Measurements from ENCODE around the gene SPG7.
A peak's percentile ranks its signal among the peaks of the same experiment; 100 is the strongest.

Gene SPG7

DNA sequence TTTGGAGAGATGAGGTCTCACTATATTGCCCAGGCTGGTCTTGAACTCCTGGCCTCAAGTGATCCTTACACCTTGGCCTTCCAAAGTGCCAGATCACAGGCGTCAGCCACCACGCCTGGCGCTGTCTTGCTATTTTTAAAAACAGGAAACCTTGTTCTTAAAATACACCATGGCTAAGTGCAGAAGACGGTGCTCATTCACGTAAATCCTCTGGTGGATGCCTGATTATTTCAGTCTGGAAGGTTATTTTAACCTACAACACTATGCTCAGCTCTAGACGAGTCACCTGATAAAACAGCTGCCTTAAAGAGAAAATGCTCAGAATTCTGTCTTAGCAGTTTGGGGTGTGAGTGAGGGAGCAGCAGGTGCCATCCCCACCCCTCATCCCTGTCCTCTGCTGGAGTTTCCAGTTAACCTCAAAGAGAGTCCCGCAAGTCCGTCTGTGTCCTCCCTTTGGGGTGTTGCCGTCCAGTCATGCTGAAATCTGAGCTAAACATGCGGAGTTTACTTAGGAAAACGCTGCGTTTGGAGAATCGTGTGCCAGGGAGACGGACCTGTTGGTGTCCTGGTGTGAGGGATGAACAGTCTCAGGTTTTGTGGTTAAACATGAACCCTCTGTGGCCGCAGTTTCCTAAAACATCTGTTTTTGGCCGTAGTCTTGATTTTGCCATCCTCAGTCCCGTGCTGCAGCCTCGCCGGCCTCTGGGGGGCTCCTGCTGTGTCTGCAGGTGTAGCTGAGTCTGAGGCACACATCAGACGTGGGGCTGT lies 17.1 kb downstream of the SPG7 start:
- Mint-ChIP-seq H3K27ac (no peak overlapping the region), H3K4me3 (no peak overlapping the region), H3K27me3 (no peaks in the 10 kb centered on the region), H3K9me3 (no peaks in the 10 kb centered on the region), H3K4me1 (peaks cover 6% of the 10 kb centered on the region), H3K36me3 (peaks cover 7% of the 10 kb centered on the region)

DNA sequence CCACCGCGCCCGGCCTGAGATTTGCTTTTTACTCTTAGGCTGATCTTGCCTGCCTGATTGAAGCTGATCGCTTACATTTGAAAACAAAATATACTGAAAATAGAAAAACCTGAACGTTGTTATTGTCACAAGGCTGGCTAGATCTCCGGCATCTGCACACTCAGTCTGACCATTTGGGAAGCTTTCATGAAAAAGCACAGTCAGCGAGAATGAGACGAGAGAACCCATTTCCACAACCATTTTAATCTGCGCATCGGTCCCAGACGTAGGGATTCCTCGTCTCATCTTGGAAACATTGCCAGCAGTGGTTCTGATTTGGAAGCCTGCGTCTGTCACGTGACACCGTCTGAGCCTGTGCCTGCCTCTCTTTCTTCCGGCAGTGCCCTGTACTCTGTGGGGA lies 20.9 kb downstream of the SPG7 start:
- no peak overlapping the region for H3K27ac Mint-ChIP-seq
- no peaks in the 10 kb centered on the region for H3K27me3 Mint-ChIP-seq
- no peaks in the 10 kb centered on the region for H3K9me3 Mint-ChIP-seq

DNA sequence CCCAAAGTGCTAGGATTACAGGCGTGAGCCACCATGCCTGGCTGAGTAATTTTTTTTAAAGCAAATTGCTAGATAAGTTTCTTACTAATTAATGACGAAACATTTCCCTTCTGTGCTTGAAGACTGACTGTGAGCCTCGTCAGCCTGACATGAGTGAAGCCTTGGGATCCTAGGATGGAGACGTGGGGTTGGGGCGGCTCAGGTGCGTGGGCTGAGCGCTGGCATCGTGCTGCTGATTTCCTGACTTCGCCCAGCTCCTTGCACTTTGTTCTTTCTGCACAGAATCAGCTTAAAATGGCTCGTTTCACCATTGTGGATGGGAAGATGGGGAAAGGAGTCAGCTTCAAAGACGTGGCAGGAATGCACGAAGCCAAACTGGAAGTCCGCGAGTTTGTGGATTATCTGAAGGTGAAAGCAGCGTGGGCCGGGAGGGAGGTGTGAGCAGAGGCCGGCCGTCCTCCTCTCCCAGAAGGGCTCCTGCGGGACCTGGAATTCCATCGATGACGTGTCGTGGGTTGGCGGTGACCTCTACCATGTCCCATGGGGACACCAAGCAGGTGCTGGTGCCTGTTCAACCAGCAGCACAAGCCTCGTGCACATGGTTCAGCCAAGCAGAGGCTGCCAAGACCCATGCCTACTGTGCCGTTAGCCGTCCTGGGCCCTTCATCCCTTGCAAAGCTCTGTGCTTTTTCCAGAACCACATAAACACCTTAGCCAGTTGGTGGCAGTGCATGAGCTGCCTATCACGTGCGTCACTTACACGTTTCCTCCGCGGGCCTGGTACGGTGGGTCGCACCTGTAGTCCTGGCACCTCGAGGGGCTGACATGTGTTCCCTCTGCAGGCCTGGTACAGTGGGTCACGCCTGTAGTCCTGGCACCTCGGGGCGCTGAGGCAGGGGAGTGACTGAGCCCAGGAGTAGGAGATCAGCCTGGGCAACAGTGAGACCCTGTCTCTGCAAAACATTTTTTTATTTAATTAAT lies 22.5 kb downstream of the SPG7 start:
- no peaks in the 10 kb centered on the region for H3K27me3 Mint-ChIP-seq
- peaks cover 11% of the 10 kb centered on the region for H3K36me3 Mint-ChIP-seq
- H3K27ac Mint-ChIP-seq, result no peak overlapping the region
- peaks cover 23% of the 10 kb centered on the region for H3K4me1 Mint-ChIP-seq
- H3K9me3 Mint-ChIP-seq, result no peaks in the 10 kb centered on the region
- no peak overlapping the region for H3K4me3 Mint-ChIP-seq

More for the DNA sequence above, 20.9 kb downstream of the SPG7 start:
- Mint-ChIP-seq H3K4me3 (no peak overlapping the region), H3K36me3 (peaks cover 8% of the 10 kb centered on the region), H3K4me1 (peaks cover 8% of the 10 kb centered on the region)

DNA sequence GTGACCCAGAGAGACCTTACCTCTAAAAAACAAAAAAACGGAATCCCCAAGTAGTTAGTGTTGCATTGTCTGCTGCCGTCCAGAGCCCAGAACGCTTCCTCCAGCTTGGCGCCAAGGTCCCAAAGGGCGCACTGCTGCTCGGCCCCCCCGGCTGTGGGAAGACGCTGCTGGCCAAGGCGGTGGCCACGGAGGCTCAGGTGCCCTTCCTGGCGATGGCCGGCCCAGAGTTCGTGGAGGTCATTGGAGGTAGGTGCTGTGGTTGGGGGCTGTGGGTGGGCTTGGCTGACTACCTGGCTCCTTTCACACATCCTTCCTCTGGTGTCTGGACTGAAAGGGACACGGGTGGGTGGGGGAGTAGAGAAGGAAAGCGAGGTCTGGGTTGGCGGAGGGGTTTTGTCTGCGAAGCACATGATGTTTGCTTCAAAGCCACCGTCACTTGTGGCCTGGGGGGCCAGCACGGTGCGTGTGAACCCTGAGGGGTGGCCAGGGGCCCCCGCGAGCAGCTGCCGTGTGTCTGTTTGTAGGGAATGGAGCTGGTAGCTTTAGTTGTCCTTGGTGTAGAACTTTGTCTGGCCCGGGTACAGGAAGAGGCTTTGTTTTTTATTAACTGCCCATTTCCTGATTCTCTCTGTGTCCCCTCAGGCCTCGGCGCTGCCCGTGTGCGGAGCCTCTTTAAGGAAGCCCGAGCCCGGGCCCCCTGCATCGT lies 23.8 kb downstream of the SPG7 start:
- Mint-ChIP-seq H3K4me1 (peaks cover 23% of the 10 kb centered on the region), H3K27ac (no peak overlapping the region), H3K27me3 (no peaks in the 10 kb centered on the region), H3K9me3 (no peaks in the 10 kb centered on the region), H3K4me3 (no peak overlapping the region), H3K36me3 (peaks cover 11% of the 10 kb centered on the region)

DNA sequence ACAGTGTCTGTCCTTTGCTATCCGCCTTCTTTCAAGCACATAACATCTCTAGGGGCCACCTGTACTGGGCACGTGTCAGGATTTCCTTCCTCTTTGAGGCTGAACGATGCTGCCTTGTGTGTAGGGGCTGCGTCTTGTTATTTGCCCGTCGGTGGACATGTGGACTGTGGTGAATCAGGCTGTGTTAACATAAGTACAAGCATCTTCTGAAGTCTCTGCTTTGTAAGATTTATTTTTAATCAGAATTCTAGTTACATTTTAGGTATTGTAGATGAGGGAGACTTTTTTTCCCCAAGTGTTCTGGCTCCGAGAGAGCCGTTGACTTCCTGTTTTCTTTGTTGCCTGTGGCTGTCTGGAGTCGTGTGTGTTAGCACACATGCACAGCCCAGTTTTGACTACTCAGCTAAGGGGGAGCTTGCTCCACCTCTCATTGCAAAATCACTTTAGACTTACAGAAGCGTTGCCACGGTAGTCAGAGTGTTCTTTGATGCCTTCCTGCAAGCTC lies 26.1 kb downstream of the SPG7 start:
- H3K4me3 Mint-ChIP-seq, result peak overlapping the region; percentile 57
- peak overlapping the region; percentile 91 for H3K27ac Mint-ChIP-seq
- H3K36me3 Mint-ChIP-seq, result peaks cover 7% of the 10 kb centered on the region
- H3K9me3 Mint-ChIP-seq, result no peaks in the 10 kb centered on the region
- H3K27me3 Mint-ChIP-seq, result no peaks in the 10 kb centered on the region
- peaks cover 23% of the 10 kb centered on the region for H3K4me1 Mint-ChIP-seq

DNA sequence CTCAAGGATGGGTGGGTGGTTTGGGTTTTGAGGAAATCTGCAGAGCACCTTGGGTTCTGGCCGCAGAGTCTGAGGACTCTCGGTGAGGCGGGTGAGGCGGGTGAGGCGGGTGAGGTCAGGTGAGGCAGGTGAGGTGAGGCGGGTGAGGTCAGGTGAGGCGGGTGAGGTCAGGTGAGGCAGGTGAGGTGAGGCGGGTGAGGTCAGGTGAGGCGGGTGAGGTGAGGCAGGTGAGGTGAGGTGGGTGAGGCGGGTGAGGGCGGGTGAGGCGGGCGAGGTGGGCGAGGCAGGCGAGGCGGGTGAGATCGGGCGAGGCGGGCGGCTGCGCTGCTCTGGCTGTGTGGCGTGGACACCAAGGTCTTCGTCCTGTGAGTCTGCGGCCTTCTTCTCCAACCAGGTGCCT lies 28.2 kb downstream of the SPG7 start:
- peaks cover 23% of the 10 kb centered on the region for H3K4me1 Mint-ChIP-seq
- H3K4me3 Mint-ChIP-seq, result no peak overlapping the region
- H3K27me3 Mint-ChIP-seq, result no peaks in the 10 kb centered on the region
- no peaks in the 10 kb centered on the region for H3K9me3 Mint-ChIP-seq
- no peak overlapping the region for H3K27ac Mint-ChIP-seq
- peaks cover 6% of the 10 kb centered on the region for H3K36me3 Mint-ChIP-seq

DNA sequence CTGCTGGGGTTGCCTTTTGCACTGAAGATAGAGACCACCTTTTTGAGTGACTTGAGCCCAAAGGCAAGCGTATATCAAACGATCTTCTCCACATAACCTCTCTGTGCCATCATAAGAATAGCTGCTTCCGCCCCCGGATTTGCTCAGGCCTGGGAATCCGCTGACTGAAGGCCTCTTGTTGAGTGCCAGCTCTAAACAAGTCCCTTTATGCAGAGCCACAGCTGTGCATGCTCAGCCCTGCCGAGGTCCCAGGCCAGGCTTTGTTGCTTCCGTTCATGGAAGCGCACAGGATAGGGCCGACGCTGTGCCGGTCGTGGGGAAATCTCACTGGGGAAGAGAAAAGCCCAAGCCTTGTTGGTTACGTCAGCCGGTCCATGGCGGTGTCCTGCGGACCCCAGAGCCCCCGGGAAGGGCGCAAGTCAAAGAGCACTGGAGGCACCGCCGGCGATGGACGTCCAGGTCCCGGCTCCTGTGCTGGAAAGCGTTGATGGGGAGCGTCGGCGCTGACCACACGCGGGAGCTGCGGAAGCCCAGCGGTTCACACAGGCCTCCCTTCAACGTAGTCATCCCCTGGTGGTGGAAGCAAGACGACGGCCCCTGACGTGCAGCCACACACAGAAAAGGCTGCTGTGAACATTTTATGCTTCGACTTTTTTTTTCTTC lies 28.8 kb downstream of the SPG7 start:
- no peaks in the 10 kb centered on the region for H3K9me3 Mint-ChIP-seq
- peaks cover 23% of the 10 kb centered on the region for H3K4me1 Mint-ChIP-seq
- no peak overlapping the region for H3K27ac Mint-ChIP-seq
- H3K27me3 Mint-ChIP-seq, result no peaks in the 10 kb centered on the region
- peaks cover 6% of the 10 kb centered on the region for H3K36me3 Mint-ChIP-seq
- H3K4me3 Mint-ChIP-seq, result no peak overlapping the region

DNA sequence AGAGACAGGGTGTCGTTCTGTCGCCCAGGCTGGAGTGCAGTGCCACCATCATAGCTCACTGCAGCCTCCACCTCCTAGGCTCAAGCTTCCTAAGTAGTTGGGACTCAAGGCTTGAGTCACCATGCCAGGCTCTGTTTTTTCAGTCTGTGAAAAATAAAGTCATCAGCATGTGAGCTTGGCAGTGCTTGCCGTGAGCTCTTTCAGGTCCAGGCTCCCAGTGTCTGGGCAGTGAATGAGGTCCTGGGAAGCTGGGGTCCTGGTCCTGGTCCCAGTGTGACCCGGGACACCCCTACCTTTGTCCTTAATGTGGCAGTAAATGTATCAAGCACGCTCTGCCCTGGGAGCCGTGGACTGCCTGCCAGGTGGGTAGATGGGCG lies 29.3 kb downstream of the SPG7 start:
- Mint-ChIP-seq H3K9me3 (no peaks in the 10 kb centered on the region), H3K4me1 (peaks cover 23% of the 10 kb centered on the region), H3K27ac (no peak overlapping the region), H3K4me3 (no peak overlapping the region), H3K27me3 (no peaks in the 10 kb centered on the region), H3K36me3 (peaks cover 6% of the 10 kb centered on the region)

DNA sequence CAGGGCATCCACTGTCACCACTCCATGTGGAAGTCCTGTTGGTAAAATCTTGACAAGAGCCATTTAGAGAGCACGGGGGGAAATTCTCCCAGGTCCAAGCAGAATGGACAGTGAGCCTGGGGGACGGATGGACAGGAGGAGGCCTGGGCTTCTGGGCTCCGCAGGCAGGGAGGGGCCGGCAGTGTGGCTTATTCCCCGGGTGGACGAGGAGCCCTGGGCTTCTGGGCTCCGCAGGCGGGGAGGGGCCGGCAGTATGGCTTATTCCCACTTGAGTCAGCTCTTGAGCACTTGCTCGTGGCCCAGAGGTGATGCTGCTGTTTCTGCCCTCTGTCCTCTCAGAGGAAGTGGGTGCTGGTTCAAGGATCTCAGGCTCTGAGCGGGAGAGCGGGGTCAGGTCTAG lies 30.1 kb downstream of the SPG7 start:
- no peaks in the 10 kb centered on the region for H3K27me3 Mint-ChIP-seq
- H3K36me3 Mint-ChIP-seq, result peaks cover 6% of the 10 kb centered on the region
- no peak overlapping the region for H3K4me3 Mint-ChIP-seq
- peaks cover 23% of the 10 kb centered on the region for H3K4me1 Mint-ChIP-seq
- peak overlapping the region; percentile 23 for H3K27ac Mint-ChIP-seq
- no peaks in the 10 kb centered on the region for H3K9me3 Mint-ChIP-seq

DNA sequence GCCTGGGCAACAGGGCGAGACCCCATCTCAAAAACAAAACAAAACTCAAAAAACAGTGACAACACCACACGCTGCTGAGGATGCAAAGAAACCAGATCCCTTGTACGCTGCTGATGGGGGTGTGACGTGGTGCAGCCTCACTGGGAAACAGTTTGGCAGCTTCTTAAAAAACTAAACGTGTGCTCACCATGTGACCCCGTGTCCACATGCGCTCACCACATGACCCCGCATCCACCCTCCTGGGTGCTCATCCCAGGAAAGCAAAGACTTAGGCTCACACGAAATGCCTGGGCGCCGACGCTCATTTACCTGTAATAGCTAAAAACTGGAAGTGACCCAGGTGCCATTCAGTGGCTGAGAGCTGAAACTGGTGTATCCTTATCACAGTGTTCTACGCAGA lies 32.4 kb downstream of the SPG7 start:
- H3K4me3 Mint-ChIP-seq, result peak overlapping the region; percentile 19
- no peak overlapping the region for H3K27ac Mint-ChIP-seq
- H3K9me3 Mint-ChIP-seq, result no peaks in the 10 kb centered on the region
- peaks cover under 1% of the 10 kb centered on the region for H3K4me1 Mint-ChIP-seq
- H3K36me3 Mint-ChIP-seq, result no peaks in the 10 kb centered on the region
- no peaks in the 10 kb centered on the region for H3K27me3 Mint-ChIP-seq

DNA sequence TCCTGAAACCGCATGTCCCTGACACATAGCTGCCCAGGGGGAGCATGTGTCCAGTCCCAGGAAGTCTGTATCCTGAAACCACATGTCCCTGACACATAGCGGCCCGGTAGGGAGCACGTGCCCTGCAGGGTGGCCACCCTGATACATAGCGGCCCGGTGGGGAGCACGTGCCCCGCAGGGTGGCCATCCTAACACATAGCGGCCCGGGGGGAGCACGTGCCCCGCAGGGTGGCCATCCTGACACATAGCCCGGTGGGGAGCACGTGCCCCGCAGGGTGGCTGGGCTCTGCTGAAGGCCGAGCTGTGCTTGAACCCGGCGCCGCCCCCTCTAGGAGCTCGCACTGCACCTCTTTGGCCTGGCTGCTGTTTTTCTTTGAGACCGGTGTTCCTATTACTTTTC lies 33.6 kb downstream of the SPG7 start:
- Mint-ChIP-seq H3K9me3 (no peaks in the 10 kb centered on the region), H3K4me1 (no peaks in the 10 kb centered on the region), H3K36me3 (no peaks in the 10 kb centered on the region), H3K27ac (no peak overlapping the region), H3K27me3 (no peaks in the 10 kb centered on the region), H3K4me3 (no peak overlapping the region)

DNA sequence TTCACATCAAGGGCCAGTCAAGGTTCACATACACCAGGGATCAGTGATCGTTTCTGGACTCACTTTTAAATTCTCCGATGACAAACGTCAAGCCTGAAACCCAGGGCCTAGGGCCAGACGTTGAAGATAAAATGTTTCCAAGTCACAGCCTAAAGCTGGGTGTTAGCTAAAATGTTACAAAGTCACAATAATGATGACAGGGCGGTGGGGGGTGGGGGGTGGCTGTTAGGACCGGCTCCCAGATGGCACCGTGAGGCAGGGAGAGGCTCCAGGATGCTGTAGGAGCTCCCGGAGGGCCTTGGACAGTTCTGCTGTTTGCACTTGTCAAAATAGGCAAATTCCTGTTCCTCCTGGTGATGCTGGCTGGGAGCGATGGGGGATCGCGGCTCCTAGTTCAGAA lies 35.9 kb downstream of the SPG7 start:
- no peak overlapping the region for H3K27ac Mint-ChIP-seq
- no peak overlapping the region for H3K4me3 Mint-ChIP-seq
- H3K9me3 Mint-ChIP-seq, result no peaks in the 10 kb centered on the region
- peaks cover under 1% of the 10 kb centered on the region for H3K36me3 Mint-ChIP-seq
- peaks cover 12% of the 10 kb centered on the region for H3K4me1 Mint-ChIP-seq
- H3K27me3 Mint-ChIP-seq, result no peaks in the 10 kb centered on the region

DNA sequence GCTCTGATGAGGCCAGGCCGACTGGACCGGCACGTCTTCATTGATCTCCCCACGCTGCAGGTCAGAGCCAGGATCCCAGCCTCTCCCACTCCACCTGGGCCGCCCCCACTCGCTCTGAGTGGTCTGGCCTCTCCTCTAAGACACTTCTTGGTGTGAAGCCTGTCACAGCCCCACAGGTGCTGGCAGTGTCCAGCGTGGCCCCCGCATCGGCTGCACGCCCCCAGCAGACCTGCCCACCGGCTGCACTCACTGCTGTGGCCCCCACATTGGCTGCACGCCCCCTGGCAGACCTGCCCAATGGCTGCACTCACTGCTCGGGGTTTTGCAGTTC lies 36.5 kb downstream of the SPG7 start:
- Mint-ChIP-seq H3K27me3 (no peaks in the 10 kb centered on the region), H3K4me3 (no peak overlapping the region), H3K9me3 (no peaks in the 10 kb centered on the region), H3K27ac (no peak overlapping the region), H3K36me3 (peaks cover 2% of the 10 kb centered on the region), H3K4me1 (peaks cover 18% of the 10 kb centered on the region)

DNA sequence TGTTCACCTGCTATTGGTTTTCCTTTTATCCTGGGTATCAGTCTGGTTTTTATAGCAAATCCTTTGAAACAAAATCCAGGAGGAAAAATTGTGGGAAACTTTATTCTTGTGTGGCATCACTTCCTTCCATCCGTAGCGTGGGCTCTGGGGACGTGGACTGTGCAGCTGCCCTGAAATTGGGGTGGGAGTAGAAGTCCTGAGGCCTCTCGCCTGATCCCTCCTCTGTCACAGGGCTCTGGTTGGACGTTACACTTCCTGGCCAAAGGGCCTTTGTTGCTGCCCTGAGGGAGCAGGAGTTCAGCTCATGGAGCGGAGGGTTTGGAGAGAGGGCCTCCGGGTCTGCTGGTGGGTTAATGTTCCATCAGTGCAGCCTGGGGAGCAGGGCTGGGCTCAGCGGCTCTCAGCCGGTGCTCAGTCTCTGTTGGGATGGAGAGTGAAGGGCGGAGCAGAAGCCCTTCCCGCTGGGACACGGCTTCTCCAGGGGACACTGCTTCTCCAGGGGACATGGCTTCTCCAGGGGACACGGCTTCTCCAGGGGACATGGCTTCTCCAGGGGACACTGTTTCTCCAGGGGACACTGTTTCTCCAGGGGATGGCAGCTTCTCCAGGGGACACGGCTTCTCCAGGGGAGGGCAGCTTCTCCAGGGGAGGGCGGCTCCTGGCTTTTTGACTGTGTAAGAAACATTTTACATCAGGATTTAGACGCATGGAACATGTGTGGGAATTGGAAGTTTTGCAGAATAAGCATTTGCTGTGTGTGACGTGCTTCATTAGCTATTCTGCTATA lies 37.0 kb downstream of the SPG7 start:
- Mint-ChIP-seq H3K36me3 (peaks cover 2% of the 10 kb centered on the region), H3K4me1 (peaks cover 23% of the 10 kb centered on the region), H3K9me3 (no peaks in the 10 kb centered on the region), H3K4me3 (no peak overlapping the region), H3K27ac (no peak overlapping the region), H3K27me3 (no peaks in the 10 kb centered on the region)
